Left ventricle myocardium superior (tissue), 1 donor: Measurements from ENCODE around the gene NEBL. TPM values are rescaled to one million over a fixed set of nuclear protein-coding genes. Genes with fewer than 3 reads are reported as not detected.
"Not testable (repeated sequence)": the region's sequence is repeated elsewhere in the genome, so short reads cannot be mapped to it uniquely, and the experiment has no call there.

Experiments
- ATAC-seq: fragments of 200-7000 bp; cut with Tn5 transposase; one replicate; pipeline ENCODE4 v1.9.1; 2020; ENCODE audit warnings: mild to moderate bottlenecking, moderate library complexity
- DNase-seq: peaks from one replicate; pipeline ENCODE4 v3.0.0-alpha.2; 2020
- intact Hi-C: fragments of 100-400 bp; cut with micrococcal nuclease; formaldehyde crosslinking; loops from one replicate; pipeline ENCODE4 v1.11.0; 2022
- long read RNA-seq: library from polyadenylated mRNA; unstranded; transcript quantifications from one replicate; pipeline ENCODE4 v2.0.0, GENCODE V29; 2021
- total RNA-seq: library from RNA; stranded (reverse); fragmentation: NEBNext Ultra II Directional; extraction: Animal tissue kit (Norgen Biotek cat#: 25700); gene quantifications from one replicate; pipeline ENCODE4 v1.2.1, GENCODE V29; 2021
- donor health status: DM: no; HTN: yes; CAD: no; lungs with severe emphysema.

Gene NEBL
- 781 TPM for total RNA-seq
- long read RNA-seq, full-length matches to known transcripts, result 14 of 364 reads
- long read RNA-seq, partial matches to known transcripts, result 200 of 364 reads
- long read RNA-seq, other reads (novel, unspliced or antisense), result 150 of 364 reads

- intact Hi-C loops, result no loop called here
- DNase-seq (peak; percentile 39), ATAC-seq (peak; percentile 85)
These were observed at the start of gene NEBL for GRCh38 chr10:20897146-20897825. TSS of gene NEBL (minus strand) at chr10:20897311. CDS start at chr10:20897205, 106 bp downstream.

GRCh38 chr10:20945546-20946332 lies 48.6 kb upstream of the NEBL start:
- DNase-seq (no peak), ATAC-seq (no peak)
- intact Hi-C loops, result no loop called here

- DNase-seq, result no peak
- ATAC-seq, result no peak
- intact Hi-C loops, result no loop called here
These were observed 47.8 kb upstream of the NEBL start for GRCh38 chr10:20944789-20945502.

GRCh38 chr10:20939414-20939813 lies 42.3 kb upstream of the NEBL start:
- DNase-seq, ATAC-seq, intact Hi-C loops: not testable (repeated sequence)

GRCh38 chr10:20936396-20936795 lies 39.3 kb upstream of the NEBL start:
- intact Hi-C loops, result no loop called here
- no peak for ATAC-seq
- no peak for DNase-seq

- ATAC-seq, result no peak
These were observed 38.8 kb upstream of the NEBL start for GRCh38 chr10:20935931-20936330.

GRCh38 chr10:20935301-20935700 lies 38.2 kb upstream of the NEBL start:
- ATAC-seq, result no peak
- no peak for DNase-seq
- intact Hi-C loops, result no loop called here

More at GRCh38 chr10:20935931-20936330, 38.8 kb upstream of the NEBL start:
- no peak for DNase-seq
- intact Hi-C loops, result no loop called here

- DNase-seq (no peak), ATAC-seq (no peak)
- intact Hi-C loops, result no loop called here
These were observed 36.6 kb upstream of the NEBL start for GRCh38 chr10:20933705-20934104.

GRCh38 chr10:20932606-20933126 lies 35.6 kb upstream of the NEBL start:
- ATAC-seq (no peak), DNase-seq (no peak)
- intact Hi-C loops, result no loop called here

GRCh38 chr10:20931156-20931795 lies 34.2 kb upstream of the NEBL start:
- ATAC-seq (no peak), DNase-seq (peak; percentile 17)
- intact Hi-C loops, result no loop called here

- intact Hi-C loops, result no loop called here
- no peak for DNase-seq
- ATAC-seq, result no peak
These were observed 30.3 kb upstream of the NEBL start for GRCh38 chr10:20927456-20927855.

GRCh38 chr10:20922451-20922850 lies 25.3 kb upstream of the NEBL start:
- intact Hi-C loops, result no loop called here
- no peak for DNase-seq
- ATAC-seq, result no peak

- DNase-seq (no peak), ATAC-seq (no peak)
- intact Hi-C loops, result no loop called here
These were observed 24.9 kb upstream of the NEBL start for GRCh38 chr10:20922033-20922432.

- intact Hi-C loops, result no loop called here
- DNase-seq, result no peak
- no peak for ATAC-seq
These were observed 22.9 kb upstream of the NEBL start for GRCh38 chr10:20920061-20920460.

- ATAC-seq (no peak), DNase-seq (no peak)
- intact Hi-C loops, result no loop called here
These were observed 22.4 kb upstream of the NEBL start for GRCh38 chr10:20919481-20919880.

- no peak for ATAC-seq
- intact Hi-C loops, result no loop called here
These were observed 19.9 kb upstream of the NEBL start for GRCh38 chr10:20916976-20917375.

GRCh38 chr10:20912969-20913368 lies 15.9 kb upstream of the NEBL start:
- DNase-seq (no peak), ATAC-seq (no peak)
- intact Hi-C loops, result no loop called here

More at GRCh38 chr10:20916976-20917375, 19.9 kb upstream of the NEBL start:
- DNase-seq, result no peak

- intact Hi-C loops, result no loop called here
- ATAC-seq (no peak), DNase-seq (no peak)
These were observed 14.5 kb upstream of the NEBL start for GRCh38 chr10:20911626-20912025.

GRCh38 chr10:20909801-20910200 lies 12.7 kb upstream of the NEBL start:
- ATAC-seq, result no peak
- DNase-seq, result no peak
- intact Hi-C loops, result no loop called here
